Neural cell (in vitro differentiated cells): ENCODE results near the gene C9orf72.

Source experiments
- EP300 ChIP-seq: fragments of 450-650 bp; conservative IDR thresholded peaks from 2 replicates; pipeline ENCODE4 v1.6.1; 2014; ENCODE audit warnings: antibody characterized with exemption, mild to moderate bottlenecking, moderate library complexity; ENCODE audit not compliant: poor library complexity, severe bottlenecking
- EZH2 ChIP-seq: fragments of 200-600, 300-800 bp; shearing (Covaris generic), sonication (generic); IDR thresholded peaks from 2 replicates; pipeline ENCODE4 v1.6.1; 2014; ENCODE audit warnings: antibody characterized with exemption, low read length, borderline replicate concordance, mild to moderate bottlenecking; ENCODE audit not compliant: insufficient read depth, poor library complexity, severe bottlenecking
- MXI1 ChIP-seq: fragments of 450-650 bp; conservative IDR thresholded peaks from 2 replicates; pipeline ENCODE4 v1.6.1; 2014; ENCODE audit warnings: antibody characterized with exemption, mild to moderate bottlenecking; ENCODE audit not compliant: poor library complexity, severe bottlenecking
- POLR2AphosphoS5 ChIP-seq: IDR thresholded peaks from 2 replicates; pipeline ENCODE4 v1.6.1; 2012
- RAD21 ChIP-seq: fragments of 450-650 bp; conservative IDR thresholded peaks from 2 replicates; pipeline ENCODE4 v1.6.1; 2014; ENCODE audit warnings: antibody characterized with exemption, mild to moderate bottlenecking, moderate library complexity
- TAF1 ChIP-seq: IDR thresholded peaks from 2 replicates; pipeline ENCODE4 v1.6.1; 2012; ENCODE audit warnings: low read depth
- TF ChIP-seq, protein P1 (sequence below): fragments of 450-650 bp; IDR thresholded peaks from 2 replicates; pipeline ENCODE4 v1.5.1; 2014; ENCODE audit warnings: antibody characterized with exemption, mild to moderate bottlenecking, moderate library complexity; ENCODE audit not compliant: poor library complexity, severe bottlenecking
- TF ChIP-seq, protein P2 (sequence below): IDR thresholded peaks from 2 replicates; pipeline ENCODE4 v1.6.1; 2012; ENCODE audit warnings: borderline replicate concordance

DNA sequence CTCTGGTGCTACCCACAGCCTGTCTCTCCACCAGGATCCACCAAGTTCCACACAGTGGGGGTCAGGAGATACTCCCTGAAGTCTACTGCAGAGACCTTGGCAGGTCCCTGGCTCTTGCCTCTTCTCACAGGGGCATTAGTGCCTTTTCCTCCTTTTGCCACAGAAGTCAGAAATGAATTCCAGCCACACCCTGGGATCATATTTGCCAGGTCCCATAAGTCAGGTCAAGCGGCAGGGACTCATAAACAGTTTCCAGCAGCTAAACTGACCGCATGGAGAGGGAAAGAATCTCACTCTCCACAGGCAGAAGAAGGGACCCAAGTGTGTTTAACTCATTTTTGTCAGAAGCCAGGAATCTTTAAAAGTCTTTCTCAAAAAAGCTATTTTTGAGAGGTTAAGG, 62.5 kb downstream of the C9orf72 start:
- TF ChIP-seq POLR2AphosphoS5, result no peak
- TF ChIP-seq, protein P1, sequence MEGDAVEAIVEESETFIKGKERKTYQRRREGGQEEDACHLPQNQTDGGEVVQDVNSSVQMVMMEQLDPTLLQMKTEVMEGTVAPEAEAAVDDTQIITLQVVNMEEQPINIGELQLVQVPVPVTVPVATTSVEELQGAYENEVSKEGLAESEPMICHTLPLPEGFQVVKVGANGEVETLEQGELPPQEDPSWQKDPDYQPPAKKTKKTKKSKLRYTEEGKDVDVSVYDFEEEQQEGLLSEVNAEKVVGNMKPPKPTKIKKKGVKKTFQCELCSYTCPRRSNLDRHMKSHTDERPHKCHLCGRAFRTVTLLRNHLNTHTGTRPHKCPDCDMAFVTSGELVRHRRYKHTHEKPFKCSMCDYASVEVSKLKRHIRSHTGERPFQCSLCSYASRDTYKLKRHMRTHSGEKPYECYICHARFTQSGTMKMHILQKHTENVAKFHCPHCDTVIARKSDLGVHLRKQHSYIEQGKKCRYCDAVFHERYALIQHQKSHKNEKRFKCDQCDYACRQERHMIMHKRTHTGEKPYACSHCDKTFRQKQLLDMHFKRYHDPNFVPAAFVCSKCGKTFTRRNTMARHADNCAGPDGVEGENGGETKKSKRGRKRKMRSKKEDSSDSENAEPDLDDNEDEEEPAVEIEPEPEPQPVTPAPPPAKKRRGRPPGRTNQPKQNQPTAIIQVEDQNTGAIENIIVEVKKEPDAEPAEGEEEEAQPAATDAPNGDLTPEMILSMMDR, result no peak
- no peak for TF ChIP-seq RAD21
- TF ChIP-seq, protein P2, sequence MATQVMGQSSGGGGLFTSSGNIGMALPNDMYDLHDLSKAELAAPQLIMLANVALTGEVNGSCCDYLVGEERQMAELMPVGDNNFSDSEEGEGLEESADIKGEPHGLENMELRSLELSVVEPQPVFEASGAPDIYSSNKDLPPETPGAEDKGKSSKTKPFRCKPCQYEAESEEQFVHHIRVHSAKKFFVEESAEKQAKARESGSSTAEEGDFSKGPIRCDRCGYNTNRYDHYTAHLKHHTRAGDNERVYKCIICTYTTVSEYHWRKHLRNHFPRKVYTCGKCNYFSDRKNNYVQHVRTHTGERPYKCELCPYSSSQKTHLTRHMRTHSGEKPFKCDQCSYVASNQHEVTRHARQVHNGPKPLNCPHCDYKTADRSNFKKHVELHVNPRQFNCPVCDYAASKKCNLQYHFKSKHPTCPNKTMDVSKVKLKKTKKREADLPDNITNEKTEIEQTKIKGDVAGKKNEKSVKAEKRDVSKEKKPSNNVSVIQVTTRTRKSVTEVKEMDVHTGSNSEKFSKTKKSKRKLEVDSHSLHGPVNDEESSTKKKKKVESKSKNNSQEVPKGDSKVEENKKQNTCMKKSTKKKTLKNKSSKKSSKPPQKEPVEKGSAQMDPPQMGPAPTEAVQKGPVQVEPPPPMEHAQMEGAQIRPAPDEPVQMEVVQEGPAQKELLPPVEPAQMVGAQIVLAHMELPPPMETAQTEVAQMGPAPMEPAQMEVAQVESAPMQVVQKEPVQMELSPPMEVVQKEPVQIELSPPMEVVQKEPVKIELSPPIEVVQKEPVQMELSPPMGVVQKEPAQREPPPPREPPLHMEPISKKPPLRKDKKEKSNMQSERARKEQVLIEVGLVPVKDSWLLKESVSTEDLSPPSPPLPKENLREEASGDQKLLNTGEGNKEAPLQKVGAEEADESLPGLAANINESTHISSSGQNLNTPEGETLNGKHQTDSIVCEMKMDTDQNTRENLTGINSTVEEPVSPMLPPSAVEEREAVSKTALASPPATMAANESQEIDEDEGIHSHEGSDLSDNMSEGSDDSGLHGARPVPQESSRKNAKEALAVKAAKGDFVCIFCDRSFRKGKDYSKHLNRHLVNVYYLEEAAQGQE, result no peak
- no peak for TF ChIP-seq EZH2
- TF ChIP-seq TAF1, result no peak
- no peak for TF ChIP-seq MXI1
- no peak for TF ChIP-seq EP300
